AG08396 (cell line): ENCODE results near the gene MRPS22.
A peak's percentile ranks its signal among the peaks of the same experiment; 100 is the strongest.
"Not testable (repeated sequence)": the region's sequence is repeated elsewhere in the genome, so short reads cannot be mapped to it uniquely, and the experiment has no call there.

Source experiments
- DNase-seq: peaks from one replicate; pipeline ENCODE4 v3.0.0; 2012; ENCODE audit warnings: low spot score, mixed read lengths

Gene MRPS22

GRCh38 chr3:139339219-139339906, 4.5 kb upstream of the MRPS22 start:
- DNase-seq, result no peak

DNA sequence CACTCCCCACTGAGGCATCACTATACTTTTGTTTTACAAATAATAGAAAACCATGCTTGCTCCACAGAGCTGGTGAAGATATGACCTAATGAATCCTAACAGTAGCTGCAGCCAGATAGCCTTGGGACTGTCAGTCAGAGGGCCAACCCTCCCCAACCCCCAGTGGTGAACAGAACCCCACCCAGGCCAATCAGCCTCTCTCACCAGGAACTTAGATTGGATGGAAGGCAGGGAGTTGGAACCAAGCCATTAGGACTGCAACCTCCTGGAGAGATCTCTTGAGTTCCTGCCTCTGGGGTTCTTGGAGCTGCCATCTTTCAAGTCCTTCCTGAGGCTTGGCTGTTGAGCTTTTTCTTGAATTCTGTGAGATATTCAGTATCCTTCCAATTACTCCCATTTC, 3.0 kb upstream of the MRPS22 start:
- no peak for DNase-seq

DNA sequence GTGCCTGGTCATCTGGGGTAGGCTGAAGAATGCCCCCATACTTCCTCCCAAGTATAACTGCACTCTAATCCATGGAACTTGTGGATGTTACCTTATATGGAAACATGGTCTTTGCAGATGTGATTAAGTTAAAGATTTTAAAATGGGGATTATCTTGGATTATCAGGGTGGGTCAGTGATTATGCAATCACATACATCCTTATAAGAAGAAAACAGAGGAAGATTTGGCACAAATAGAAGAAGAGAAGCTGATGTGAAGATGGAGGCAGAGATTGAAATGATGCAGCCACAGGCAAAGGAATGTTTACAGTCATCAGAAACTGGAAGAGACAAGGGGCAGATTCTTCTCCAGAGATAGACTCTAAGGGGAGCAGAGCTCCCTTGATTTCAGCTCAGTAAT, 1.8 kb upstream of the MRPS22 start:
- no peak for DNase-seq

- no peak for DNase-seq
Measured at GRCh38 chr3:139346771-139347170, 3.0 kb downstream of the MRPS22 start.

DNA sequence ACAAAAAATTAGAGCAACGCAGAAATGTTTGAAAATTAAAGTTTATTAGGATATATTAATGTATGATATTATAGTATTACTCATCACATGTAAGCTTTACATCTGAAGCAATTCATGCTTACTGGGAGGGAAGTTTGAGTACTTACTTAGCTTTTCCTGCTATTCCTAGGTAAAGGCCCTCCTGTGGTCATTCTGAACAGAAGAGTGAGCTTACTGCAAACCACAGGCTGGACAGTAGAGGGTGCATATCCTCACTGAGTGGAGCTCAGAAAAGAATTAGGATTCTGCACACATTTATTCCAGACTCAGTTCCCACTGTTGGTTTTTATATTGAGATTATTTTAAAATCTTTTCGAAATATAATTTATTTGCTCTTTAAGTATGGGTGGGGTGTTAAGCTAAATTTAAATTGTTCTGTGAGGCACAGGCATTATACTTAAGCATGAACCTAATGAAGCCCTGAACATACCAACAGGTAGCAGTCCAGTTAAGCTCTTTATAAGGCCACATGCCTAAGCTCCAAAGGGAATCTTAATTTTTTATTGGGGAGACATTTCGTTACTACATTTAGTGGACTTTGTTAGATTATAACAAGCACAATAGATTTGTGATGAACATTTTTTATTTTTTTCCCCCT, 10.2 kb downstream of the MRPS22 start:
- peak; percentile 47 for DNase-seq

DNA sequence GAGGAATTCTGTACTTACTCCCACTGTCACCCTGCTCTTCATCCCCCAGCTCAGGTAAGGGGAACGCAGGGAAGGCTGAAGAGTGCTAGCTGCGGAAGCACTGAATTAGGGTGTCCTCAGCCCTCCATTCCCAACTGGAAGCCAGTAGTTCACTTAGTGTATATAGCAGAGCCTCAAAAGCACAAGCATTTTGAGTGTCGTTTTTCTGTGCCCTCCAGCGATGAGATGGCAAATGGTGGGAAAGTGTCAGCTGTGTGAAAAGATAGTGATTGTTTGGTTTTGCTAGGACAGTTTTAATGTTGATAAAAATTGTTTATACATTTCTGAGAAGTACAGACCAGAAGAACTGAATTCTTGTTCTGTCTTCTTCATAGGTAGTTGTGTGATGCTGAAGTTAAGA, 10.8 kb downstream of the MRPS22 start:
- DNase-seq, result no peak

- peak; percentile 21 for DNase-seq
Measured at GRCh38 chr3:139355476-139355875, 11.7 kb downstream of the MRPS22 start.

GRCh38 chr3:139355891-139356290, 12.1 kb downstream of the MRPS22 start:
- DNase-seq, result no peak

GRCh38 chr3:139357899-139358298, 14.1 kb downstream of the MRPS22 start:
- no peak for DNase-seq

DNA sequence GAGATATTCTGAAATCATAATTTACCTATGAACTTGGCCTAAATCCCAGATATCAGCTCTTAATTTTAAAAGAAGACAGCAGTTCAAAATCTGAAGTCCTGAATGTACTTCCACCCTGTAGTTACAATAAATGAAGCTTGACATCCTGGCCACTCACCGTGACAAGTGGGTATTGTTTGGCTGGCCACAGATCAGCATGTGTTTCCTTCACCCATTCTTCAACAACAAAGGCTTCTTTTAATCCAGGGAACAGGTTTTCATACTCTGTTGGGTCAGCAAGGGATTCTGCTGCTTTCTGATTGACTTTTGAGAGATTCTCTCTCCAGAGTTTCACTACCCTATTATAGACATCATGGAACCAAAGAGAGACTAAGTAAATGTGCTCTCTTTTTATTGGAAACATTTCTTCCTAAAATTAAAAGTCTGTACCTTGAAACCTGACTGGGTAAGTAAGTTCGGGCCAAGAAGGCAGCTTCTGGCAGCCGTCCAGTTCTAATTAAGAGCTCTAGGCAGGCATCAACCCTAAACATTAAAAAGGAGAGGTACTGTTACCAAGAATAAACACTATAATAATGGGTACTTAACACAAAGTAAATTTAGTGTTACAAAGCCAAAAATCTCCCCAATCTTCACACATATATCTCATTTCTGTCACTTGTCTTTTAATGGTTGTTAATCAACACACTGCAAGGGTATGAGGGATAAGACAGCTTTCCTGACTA, 15.2 kb downstream of the MRPS22 start:
- DNase-seq, result no peak

- DNase-seq, result no peak
Measured at GRCh38 chr3:139361276-139361675, 17.5 kb downstream of the MRPS22 start.

DNA sequence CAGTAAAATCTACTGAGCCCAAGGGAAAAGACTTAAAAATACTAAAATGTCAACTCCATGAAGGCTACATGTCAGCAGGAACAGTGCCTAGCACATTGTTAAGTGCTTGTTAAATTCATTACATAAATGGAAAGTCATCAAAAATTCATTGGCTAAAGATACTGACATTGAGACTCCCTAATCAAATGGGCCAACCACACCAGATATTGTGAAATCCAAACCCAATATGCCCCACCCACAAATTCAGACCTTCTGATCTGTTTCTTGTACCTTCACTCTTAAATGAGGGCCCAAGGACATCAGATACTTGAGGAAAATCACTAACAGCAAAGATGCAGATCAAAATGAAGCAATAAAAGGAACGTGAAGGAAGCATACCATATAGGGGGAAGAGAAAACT, 20.7 kb downstream of the MRPS22 start:
- no peak for DNase-seq

GRCh38 chr3:139374099-139374498, 30.3 kb downstream of the MRPS22 start:
- DNase-seq, result no peak

- no peak for DNase-seq
Measured at GRCh38 chr3:139377378-139377777, 33.6 kb downstream of the MRPS22 start.

GRCh38 chr3:139378587-139379241, 34.9 kb downstream of the MRPS22 start:
- no peak for DNase-seq

DNA sequence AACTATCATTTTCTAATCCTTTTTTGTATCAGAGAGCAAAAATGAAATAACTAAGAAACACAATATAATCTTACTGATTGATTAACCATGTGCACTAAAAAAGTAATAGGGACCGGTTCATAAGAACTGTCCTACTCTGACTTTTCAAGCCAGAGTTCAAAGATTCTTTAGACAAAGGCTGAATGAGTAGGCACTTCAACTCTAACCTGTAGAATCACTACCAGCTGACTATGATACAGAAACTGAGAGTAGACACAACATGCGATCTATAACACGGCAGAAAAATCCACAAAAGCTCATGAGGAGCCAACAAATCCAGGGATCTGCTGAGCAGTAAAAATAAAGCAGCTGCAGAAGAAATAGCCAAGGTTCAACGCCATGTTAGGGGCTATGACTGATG, 36.8 kb downstream of the MRPS22 start:
- no peak for DNase-seq

- DNase-seq, result not testable (repeated sequence)
Measured at GRCh38 chr3:139382291-139382690, 38.5 kb downstream of the MRPS22 start.

DNA sequence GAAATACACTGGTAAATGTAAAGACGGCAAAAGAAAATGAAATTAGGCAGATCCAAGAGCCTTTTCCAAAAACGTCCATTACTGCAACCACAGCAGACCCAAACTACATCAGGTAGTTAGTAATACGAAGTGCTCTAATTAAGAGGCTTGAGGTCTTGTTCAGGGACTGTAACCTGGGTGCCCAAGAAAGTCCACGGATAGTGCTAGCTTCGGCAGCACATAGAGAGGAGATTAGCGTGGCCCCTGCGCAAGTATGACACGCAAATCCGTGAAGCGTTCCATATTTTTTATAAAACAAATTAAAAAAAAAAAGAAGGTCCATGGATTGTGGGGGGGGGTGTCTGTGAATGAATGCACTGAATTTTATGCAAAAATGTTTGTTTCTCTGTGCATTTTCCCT, 44.3 kb downstream of the MRPS22 start:
- DNase-seq, result no peak

DNA sequence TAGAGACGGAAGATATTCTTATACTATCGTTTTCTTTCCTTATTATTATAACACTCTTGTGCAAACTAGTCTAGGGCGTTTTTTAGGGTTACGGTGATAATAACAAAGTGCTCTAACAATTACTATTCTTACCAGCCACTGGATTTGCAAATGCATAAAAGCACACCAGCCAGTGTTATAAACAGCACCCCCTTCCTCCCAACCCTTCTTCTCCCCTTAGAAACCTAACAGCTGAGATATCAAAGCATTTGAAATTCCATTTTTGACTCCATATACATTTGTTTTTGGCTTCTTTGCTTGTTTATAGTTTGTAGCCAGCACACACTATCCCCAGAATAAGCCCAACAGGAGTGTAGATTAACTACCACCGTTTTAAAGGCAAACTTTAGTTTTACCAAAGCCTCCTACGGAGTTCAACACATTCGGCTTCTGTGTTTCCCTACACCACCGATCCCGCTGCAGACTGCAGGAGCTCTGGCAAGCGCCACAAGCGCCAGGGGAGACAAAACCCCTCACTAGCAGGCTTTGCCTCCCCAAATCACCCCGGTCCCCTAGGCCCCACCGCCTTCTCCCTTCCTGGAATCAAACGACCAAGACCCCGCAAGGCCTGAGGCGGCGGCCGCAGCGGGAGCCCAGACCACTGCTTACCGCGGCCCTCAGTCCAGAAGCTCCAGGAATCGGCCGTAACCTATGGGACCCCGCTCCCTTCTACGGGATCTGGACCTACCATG, 45.2 kb downstream of the MRPS22 start:
- DNase-seq, result no peak

DNA sequence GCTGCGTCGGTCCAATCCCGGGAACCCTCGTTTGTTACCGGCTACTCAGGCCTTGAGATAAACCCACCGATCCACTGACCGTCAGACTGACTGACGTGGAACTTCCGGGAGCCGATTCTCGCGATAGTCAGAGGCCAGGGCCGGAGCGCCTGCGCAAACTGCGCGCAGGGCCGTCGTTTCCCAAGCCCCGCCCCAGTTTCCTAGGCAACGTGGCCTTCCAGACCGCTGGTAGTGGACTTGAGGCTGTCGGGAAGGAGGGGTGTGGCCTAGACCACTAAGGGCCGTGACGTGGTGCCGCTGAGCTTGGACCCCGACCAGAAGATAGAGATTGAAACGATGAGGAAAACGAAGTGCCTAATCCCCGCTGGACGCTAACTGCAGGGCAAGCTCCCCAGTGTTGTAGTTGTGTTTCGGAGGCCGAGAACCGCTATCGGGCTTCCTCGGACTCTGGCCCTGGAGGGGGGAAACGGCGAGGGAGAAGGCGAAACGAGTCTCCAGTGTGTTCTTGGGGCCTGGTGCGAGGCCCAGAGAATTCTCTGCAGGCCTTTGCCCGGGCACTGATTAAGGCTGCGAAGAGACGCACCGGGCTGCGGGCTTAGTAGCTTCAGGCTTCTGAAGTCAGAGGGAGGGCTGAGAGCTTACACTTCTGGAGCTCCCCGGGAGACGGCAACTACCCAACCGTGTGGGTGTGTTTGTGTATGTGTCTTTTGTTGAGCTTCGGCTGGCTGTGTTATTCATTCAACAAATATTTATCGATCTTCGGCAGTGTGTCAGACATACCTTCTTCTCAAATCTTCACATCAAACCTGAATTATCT, 45.9 kb downstream of the MRPS22 start, which contains the start of gene COPB2:
COPB2 (minus strand) TSS at position 96 of the 817 bp plus-strand sequence. CDS start 97 bp downstream, outside the sequence.
- DNase-seq, result peak; percentile 97

DNA sequence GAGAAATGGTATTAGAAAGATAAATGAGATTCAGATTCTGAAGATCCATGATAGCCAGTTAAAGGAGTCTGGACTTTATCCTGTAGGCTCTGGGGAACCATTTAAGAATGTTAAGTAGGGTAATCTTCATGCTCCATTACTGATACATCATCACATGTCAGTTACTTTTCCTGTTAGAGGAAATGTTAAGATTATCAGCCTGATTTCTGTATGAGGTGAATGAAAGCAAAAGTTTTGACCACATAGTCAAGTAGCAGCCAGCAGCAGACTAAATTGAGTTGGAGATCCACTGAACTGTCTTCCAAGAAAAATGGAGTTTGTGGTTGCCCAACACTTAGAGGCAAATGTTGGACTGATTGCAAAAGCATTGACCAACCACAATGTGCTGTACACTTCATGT, 50.3 kb downstream of the MRPS22 start:
- DNase-seq, result no peak
